ENCODE data around the gene PTPRN2.

DNA sequence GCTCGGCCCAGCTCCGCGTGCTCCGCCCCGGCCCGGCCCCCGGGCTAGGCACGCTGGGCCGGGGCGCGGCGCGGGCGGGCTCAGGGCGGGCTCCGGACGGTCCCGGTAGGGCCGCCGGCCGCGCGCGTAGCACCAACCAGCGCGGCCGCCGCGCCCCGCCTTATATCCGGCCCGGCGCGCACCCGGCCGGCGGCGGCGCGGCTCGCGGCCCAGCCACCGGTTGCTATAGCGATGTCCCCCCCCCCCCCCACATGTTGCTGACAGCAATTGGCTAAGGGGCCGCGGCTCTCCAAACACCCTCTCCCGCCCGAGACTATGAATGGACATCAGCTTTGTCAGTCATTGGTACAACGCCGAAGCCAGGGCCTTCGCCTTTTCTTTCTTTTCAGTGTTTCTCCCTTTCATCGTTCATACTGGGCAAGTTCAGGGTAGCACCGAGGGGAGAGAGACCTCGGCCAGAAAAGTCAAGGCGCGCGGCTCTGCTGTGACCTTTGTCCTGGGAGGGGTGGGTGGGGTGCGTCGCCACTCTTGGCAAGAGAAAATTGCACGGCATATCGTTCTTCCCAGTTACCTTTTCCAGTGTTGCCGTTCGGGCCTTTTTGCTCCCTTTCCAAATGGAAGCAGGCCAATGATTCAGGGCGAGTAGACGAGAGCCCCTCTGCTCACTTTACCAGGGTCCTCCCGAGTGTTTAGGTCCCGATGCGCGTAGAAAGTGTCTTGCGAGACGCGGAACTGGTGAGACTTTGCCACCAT, 896.6 kb downstream of the PTPRN2 start:
- TF ChIP-seq, protein P1, sequence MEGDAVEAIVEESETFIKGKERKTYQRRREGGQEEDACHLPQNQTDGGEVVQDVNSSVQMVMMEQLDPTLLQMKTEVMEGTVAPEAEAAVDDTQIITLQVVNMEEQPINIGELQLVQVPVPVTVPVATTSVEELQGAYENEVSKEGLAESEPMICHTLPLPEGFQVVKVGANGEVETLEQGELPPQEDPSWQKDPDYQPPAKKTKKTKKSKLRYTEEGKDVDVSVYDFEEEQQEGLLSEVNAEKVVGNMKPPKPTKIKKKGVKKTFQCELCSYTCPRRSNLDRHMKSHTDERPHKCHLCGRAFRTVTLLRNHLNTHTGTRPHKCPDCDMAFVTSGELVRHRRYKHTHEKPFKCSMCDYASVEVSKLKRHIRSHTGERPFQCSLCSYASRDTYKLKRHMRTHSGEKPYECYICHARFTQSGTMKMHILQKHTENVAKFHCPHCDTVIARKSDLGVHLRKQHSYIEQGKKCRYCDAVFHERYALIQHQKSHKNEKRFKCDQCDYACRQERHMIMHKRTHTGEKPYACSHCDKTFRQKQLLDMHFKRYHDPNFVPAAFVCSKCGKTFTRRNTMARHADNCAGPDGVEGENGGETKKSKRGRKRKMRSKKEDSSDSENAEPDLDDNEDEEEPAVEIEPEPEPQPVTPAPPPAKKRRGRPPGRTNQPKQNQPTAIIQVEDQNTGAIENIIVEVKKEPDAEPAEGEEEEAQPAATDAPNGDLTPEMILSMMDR (IDR thresholded peaks at IDR 0.05), result no peak
- no peak for TF ChIP-seq ZFX (IDR thresholded peaks at IDR 0.05; ENCODE audit: borderline replicate concordance)
